Effector memory CD4-positive, alpha-beta T cell (primary cell): Measurements from ENCODE around the gene LRRK1.

ENCODE experiments used
- DNase-seq, 3 donors: peaks; one replicate each; pipeline ENCODE4 v3.0.0-alpha.2; 2020
- H3K27ac ChIP-seq: 2 replicates; pipeline ENCODE4 v1.7.0; 2013; ENCODE audit warnings: mild to moderate bottlenecking, low read length, moderate library complexity; ENCODE audit not compliant: insufficient read depth, poor library complexity, severe bottlenecking
- H3K27me3 ChIP-seq: replicated peaks from 2 replicates; pipeline ENCODE4 v1.7.0; 2013; ENCODE audit warnings: mild to moderate bottlenecking, low read length; ENCODE audit not compliant: insufficient read depth, control insufficient read depth, poor library complexity, severe bottlenecking
- H3K36me3 ChIP-seq: 2 replicates; pipeline ENCODE4 v1.7.0; 2013; ENCODE audit warnings: mild to moderate bottlenecking, low read length, moderate library complexity; ENCODE audit not compliant: control insufficient read depth, insufficient read depth
- H3K4me1 ChIP-seq: 2 replicates; pipeline ENCODE4 v1.7.0; 2013; ENCODE audit warnings: low read length, mild to moderate bottlenecking; ENCODE audit not compliant: control insufficient read depth, insufficient read depth, poor library complexity, severe bottlenecking
- H3K4me3 ChIP-seq: 2 replicates; pipeline ENCODE4 v1.7.0; 2013; ENCODE audit warnings: low read length, low read depth, mild to moderate bottlenecking; ENCODE audit not compliant: insufficient read depth, poor library complexity, severe bottlenecking
- H3K9me3 ChIP-seq: 2 replicates; pipeline ENCODE4 v1.7.0; 2013; ENCODE audit warnings: mild to moderate bottlenecking, low read length, moderate library complexity; ENCODE audit not compliant: control insufficient read depth

LRRK1 gene

GRCh38 chr15:100909989-100910955 is 8.9 kb upstream of the LRRK1 start:
- no peak for DNase-seq
- Histone ChIP-seq H3K9me3 (no peaks in the 10 kb centered on the region), H3K4me1 (no peaks in the 10 kb centered on the region), H3K27ac (no peak overlapping the region), H3K4me3 (no peak overlapping the region), H3K36me3 (no peaks in the 10 kb centered on the region), H3K27me3 (no peaks in the 10 kb centered on the region)

GRCh38 chr15:100911086-100911485 is 8.1 kb upstream of the LRRK1 start:
- H3K4me3 ChIP-seq = no peak overlapping the region
- no peaks in the 10 kb centered on the region for H3K27me3 ChIP-seq
- no peak overlapping the region for H3K27ac ChIP-seq
- H3K4me1 ChIP-seq = no peaks in the 10 kb centered on the region
- H3K36me3 ChIP-seq = no peaks in the 10 kb centered on the region
- no peaks in the 10 kb centered on the region for H3K9me3 ChIP-seq
- no peak for DNase-seq

- Histone ChIP-seq H3K4me1 (peaks cover 5% of the 10 kb centered on the region), H3K36me3 (no peaks in the 10 kb centered on the region), H3K27me3 (peaks cover 9% of the 10 kb centered on the region), H3K9me3 (no peaks in the 10 kb centered on the region), H3K4me3 (no peak overlapping the region), H3K27ac (no peak overlapping the region)
- DNase-seq = no peak
Observed at GRCh38 chr15:100913961-100914360, 5.2 kb upstream of the LRRK1 start.

- no peaks in the 10 kb centered on the region for H3K9me3 ChIP-seq
- H3K27ac ChIP-seq = no peak overlapping the region
- H3K4me1 ChIP-seq = peaks cover 9% of the 10 kb centered on the region
- no peak overlapping the region for H3K4me3 ChIP-seq
- H3K36me3 ChIP-seq = no peaks in the 10 kb centered on the region
- no peak for DNase-seq
- H3K27me3 ChIP-seq = peaks cover 9% of the 10 kb centered on the region
Observed at GRCh38 chr15:100914876-100915275, 4.3 kb upstream of the LRRK1 start.

- peaks cover 11% of the 10 kb centered on the region for H3K4me1 ChIP-seq
- DNase-seq = peak in 2 of 3 donors; percentile 3 to 5
- H3K9me3 ChIP-seq = no peaks in the 10 kb centered on the region
- no peaks in the 10 kb centered on the region for H3K36me3 ChIP-seq
- peaks cover 14% of the 10 kb centered on the region for H3K27me3 ChIP-seq
- H3K27ac ChIP-seq = no peak overlapping the region
- peak overlapping the region; percentile 62 for H3K4me3 ChIP-seq
Observed at GRCh38 chr15:100918034-100918689, 995 bp upstream of the LRRK1 start.

GRCh38 chr15:100919481-100920405 is 586 bp downstream of the LRRK1 start:
- H3K27me3 ChIP-seq = peaks cover 14% of the 10 kb centered on the region
- H3K36me3 ChIP-seq = no peaks in the 10 kb centered on the region
- DNase-seq = no peak
- H3K4me3 ChIP-seq = peak overlapping the region; percentile 22
- H3K27ac ChIP-seq = no peak overlapping the region
- no peaks in the 10 kb centered on the region for H3K9me3 ChIP-seq
- peaks cover 11% of the 10 kb centered on the region for H3K4me1 ChIP-seq

GRCh38 chr15:100920516-100921135 is 1.5 kb downstream of the LRRK1 start:
- Histone ChIP-seq H3K4me3 (no peak overlapping the region), H3K4me1 (peaks cover 11% of the 10 kb centered on the region), H3K36me3 (no peaks in the 10 kb centered on the region), H3K9me3 (no peaks in the 10 kb centered on the region), H3K27me3 (peaks cover 14% of the 10 kb centered on the region), H3K27ac (no peak overlapping the region)
- no peak for DNase-seq

GRCh38 chr15:100922192-100923040 is 3.3 kb downstream of the LRRK1 start:
- Histone ChIP-seq H3K27ac (no peak overlapping the region), H3K4me1 (peaks cover 11% of the 10 kb centered on the region), H3K9me3 (no peaks in the 10 kb centered on the region), H3K27me3 (peaks cover 14% of the 10 kb centered on the region), H3K36me3 (no peaks in the 10 kb centered on the region), H3K4me3 (no peak overlapping the region)
- no peak for DNase-seq

- no peak for DNase-seq
- Histone ChIP-seq H3K4me3 (no peak overlapping the region), H3K27ac (no peak overlapping the region), H3K9me3 (no peaks in the 10 kb centered on the region), H3K4me1 (peaks cover 11% of the 10 kb centered on the region), H3K27me3 (peaks cover 10% of the 10 kb centered on the region), H3K36me3 (no peaks in the 10 kb centered on the region)
Observed at GRCh38 chr15:100923076-100923475, 3.9 kb downstream of the LRRK1 start.
